Measurements from ENCODE around the gene VPS35.
"Not testable (repeated sequence)": the region's sequence is repeated elsewhere in the genome, so short reads cannot be mapped to it uniquely, and the experiment has no call there.

The VPS35 gene

GRCh38 chr16:46689365-46690280, 645 bp upstream of the VPS35 start, which contains the start of gene ORC6:
Gene ORC6, plus strand, starts transcription at chr16:46689659. Its CDS starts 47 bp downstream, at chr16:46689706.
- peak; percentile 43 to 56 (median 43) for TF ChIP-seq CTCF (IDR thresholded peaks at IDR 0.05; ENCODE audit: unreplicated experiment in 3 of 3)
- Mint-ChIP-seq H3K27me3 (ENCODE audit: low read depth) (no peaks in the 10 kb centered on the region), H3K4me3 (no peak within 1 kb of the TSS), H3K36me3 (ENCODE audit: low read depth) (peaks cover 13% of the 10 kb centered on the region), H3K4me1 (peaks cover 42% of the 10 kb centered on the region), H3K27ac (no peak within 1 kb of the TSS), H3K9me3 (no peaks in the 10 kb centered on the region)

- Mint-ChIP-seq H3K9me3 (no peaks in the 10 kb centered on the region), H3K36me3 (ENCODE audit: low read depth) (peaks cover 9% of the 10 kb centered on the region), H3K27ac (no peak overlapping the region), H3K4me1 (peaks cover 47% of the 10 kb centered on the region), H3K27me3 (ENCODE audit: low read depth) (no peaks in the 10 kb centered on the region), H3K4me3 (no peak overlapping the region)
- no peak for TF ChIP-seq CTCF (IDR thresholded peaks at IDR 0.05; ENCODE audit: unreplicated experiment in 3 of 3)
These were observed 801 bp downstream of the VPS35 start for GRCh38 chr16:46688101-46688653.

GRCh38 chr16:46687486-46687885, 1.5 kb downstream of the VPS35 start:
- peaks cover 47% of the 10 kb centered on the region for H3K4me1 Mint-ChIP-seq
- no peaks in the 10 kb centered on the region for H3K9me3 Mint-ChIP-seq
- H3K27me3 Mint-ChIP-seq (ENCODE audit: low read depth), result no peaks in the 10 kb centered on the region
- H3K36me3 Mint-ChIP-seq (ENCODE audit: low read depth), result peaks cover 5% of the 10 kb centered on the region
- TF ChIP-seq CTCF (IDR thresholded peaks at IDR 0.05; ENCODE audit: unreplicated experiment in 3 of 3), result no peak
- H3K4me3 Mint-ChIP-seq, result no peak overlapping the region
- no peak overlapping the region for H3K27ac Mint-ChIP-seq

- Mint-ChIP-seq H3K27ac (no peak overlapping the region), H3K27me3 (ENCODE audit: low read depth) (no peaks in the 10 kb centered on the region), H3K9me3 (no peaks in the 10 kb centered on the region), H3K4me1 (peaks cover 43% of the 10 kb centered on the region), H3K36me3 (ENCODE audit: low read depth) (peaks cover 3% of the 10 kb centered on the region), H3K4me3 (peak overlapping the region in 2 of 3 experiments; percentile 44 to 51)
- no peak for TF ChIP-seq CTCF (IDR thresholded peaks at IDR 0.05; ENCODE audit: unreplicated experiment in 3 of 3)
These were observed 2.0 kb downstream of the VPS35 start for GRCh38 chr16:46686815-46687473.

- not testable (repeated sequence) for H3K27ac Mint-ChIP-seq; H3K9me3 Mint-ChIP-seq; H3K27me3 Mint-ChIP-seq (ENCODE audit: low read depth); H3K4me3 Mint-ChIP-seq
- Mint-ChIP-seq H3K36me3 (ENCODE audit: low read depth) (peaks cover 38% of the 10 kb centered on the region), H3K4me1 (peaks cover 15% of the 10 kb centered on the region)
These were observed 7.1 kb downstream of the VPS35 start for GRCh38 chr16:46681867-46682266.

- not testable (repeated sequence) for H3K4me3 Mint-ChIP-seq; H3K27ac Mint-ChIP-seq; H3K4me1 Mint-ChIP-seq; H3K27me3 Mint-ChIP-seq (ENCODE audit: low read depth); H3K9me3 Mint-ChIP-seq
- peaks cover 66% of the 10 kb centered on the region for H3K36me3 Mint-ChIP-seq (ENCODE audit: low read depth)
These were observed 11.0 kb downstream of the VPS35 start for GRCh38 chr16:46677943-46678342.
